GM23248 (cell line): ENCODE results near the gene GDI1.

Source experiments
- EZH2 ChIP-seq: fragments of 200-600 bp; sonication (generic); IDR thresholded peaks from 2 replicates; pipeline ENCODE4 v1.6.1; 2018; ENCODE audit warnings: antibody characterized with exemption, mild to moderate bottlenecking; ENCODE audit not compliant: insufficient read depth, poor library complexity, severe bottlenecking
- EZH2phosphoT487 ChIP-seq: fragments of 200-600 bp; sonication (generic); IDR thresholded peaks from 2 replicates; pipeline ENCODE4 v1.6.1; 2018; ENCODE audit warnings: antibody characterized with exemption, moderate library complexity, mild to moderate bottlenecking, low read depth; ENCODE audit not compliant: insufficient read depth

DNA sequence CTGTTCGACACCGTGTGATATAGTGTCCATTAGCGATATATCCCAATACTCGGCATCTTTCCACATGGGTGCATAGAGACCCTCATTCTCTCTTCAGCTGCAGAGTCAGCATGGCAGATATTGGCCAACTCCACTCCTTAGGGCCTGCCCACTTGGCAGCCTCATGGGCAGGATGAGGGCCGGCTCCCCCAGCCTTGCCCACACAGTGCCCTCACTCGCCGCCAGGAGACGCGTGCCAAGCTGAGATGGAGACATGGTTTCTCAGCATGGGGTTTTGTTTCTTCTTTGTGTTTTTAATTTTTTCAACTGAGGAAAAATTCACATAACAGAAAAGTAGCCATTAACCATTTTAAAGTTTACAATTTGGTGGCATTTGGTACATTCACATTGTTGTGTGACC lies 15.9 kb downstream of the GDI1 start:
- no peak for TF ChIP-seq EZH2
- no peak for TF ChIP-seq EZH2phosphoT487
